ENCODE data around the gene NRTN.
"Not testable (repeated sequence)": the region's sequence is repeated elsewhere in the genome, so short reads cannot be mapped to it uniquely, and the experiment has no call there.

The NRTN gene

GRCh38 chr19:5873617-5874199 lies 68.8 kb downstream of the NRTN start:
- DNase-seq = no peak

GRCh38 chr19:5874496-5874895 lies 69.6 kb downstream of the NRTN start:
- DNase-seq = not testable (repeated sequence)

GRCh38 chr19:5877427-5877826 lies 72.6 kb downstream of the NRTN start:
- DNase-seq = no peak

GRCh38 chr19:5877882-5878281 lies 73.0 kb downstream of the NRTN start:
- no peak for DNase-seq

All from effector CD4-positive, alpha-beta T cell (primary cell).